Muscle layer of duodenum (tissue), 2 donors: ENCODE data around the gene TMTC2.

ENCODE experiments used
- H3K27ac ChIP-seq: one replicate; pipeline ENCODE4 v1.7.0; 2013; ENCODE audit warnings: mild to moderate bottlenecking, low read length
- H3K27me3 ChIP-seq: one replicate; pipeline ENCODE4 v1.7.0; 2013; ENCODE audit warnings: low read depth, mild to moderate bottlenecking, control low read depth, low read length
- H3K36me3 ChIP-seq, 2 donors: one replicate each; pipeline ENCODE4 v1.7.0; 2013; ENCODE audit warnings: low read length in 2 of 2, control low read depth in 1 of 2, mild to moderate bottlenecking in 1 of 2; ENCODE audit not compliant: insufficient read depth in 2 of 2, control insufficient read depth in 1 of 2
- H3K4me1 ChIP-seq, 2 donors: one replicate each; pipeline ENCODE4 v1.7.0; 2013; ENCODE audit warnings: low read length in 2 of 2, mild to moderate bottlenecking in 2 of 2, control low read depth in 1 of 2, moderate library complexity in 1 of 2; ENCODE audit not compliant: insufficient read depth in 2 of 2, control insufficient read depth in 1 of 2
- H3K4me3 ChIP-seq, 2 donors: one replicate each; pipeline ENCODE4 v1.7.0; 2013; ENCODE audit warnings: low read length in 2 of 2, low read depth in 1 of 2, mild to moderate bottlenecking in 1 of 2
- H3K9me3 ChIP-seq, 2 donors: one replicate each; pipeline ENCODE4 v1.7.0; 2013; ENCODE audit warnings: low read length in 2 of 2, control low read depth in 1 of 2, mild to moderate bottlenecking in 1 of 2; ENCODE audit not compliant: control insufficient read depth in 1 of 2
- donor health status: healthy.

TMTC2 gene

DNA sequence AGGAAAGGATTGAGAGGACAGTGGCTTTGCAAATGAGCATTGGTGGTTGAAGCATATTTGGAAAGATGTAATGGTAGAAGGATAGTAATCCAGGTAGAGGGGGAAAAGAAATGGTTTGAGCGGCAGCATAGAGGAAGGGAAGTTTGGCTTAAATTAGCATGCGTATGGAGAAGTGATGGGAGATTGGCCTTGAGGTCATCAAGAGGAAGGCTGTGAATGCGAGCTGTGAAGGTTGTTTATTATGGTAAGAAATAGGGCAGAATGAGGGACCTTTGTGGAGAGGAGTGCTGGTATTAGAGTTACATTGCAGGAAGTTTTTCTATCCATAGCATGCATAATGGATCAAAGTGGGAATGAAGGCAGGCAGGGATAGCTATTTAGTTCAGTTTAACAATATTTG is 162.1 kb downstream of the TMTC2 start:
- no peak overlapping the region for H3K4me3 ChIP-seq
- H3K27me3 ChIP-seq: no peaks in the 10 kb centered on the region
- H3K9me3 ChIP-seq: no peaks in the 10 kb centered on the region
- H3K27ac ChIP-seq: no peak overlapping the region
- H3K36me3 ChIP-seq: no peaks in the 10 kb centered on the region
- H3K4me1 ChIP-seq: no peaks in the 10 kb centered on the region

GRCh38 chr12:82852529-82852928 is 165.8 kb downstream of the TMTC2 start:
- no peaks in the 10 kb centered on the region for H3K4me1 ChIP-seq
- H3K27me3 ChIP-seq: no peaks in the 10 kb centered on the region
- peaks cover 0 to 2% of the 10 kb centered on the region in 2 donors for H3K36me3 ChIP-seq
- H3K9me3 ChIP-seq: no peaks in the 10 kb centered on the region
- H3K4me3 ChIP-seq: no peak overlapping the region
- H3K27ac ChIP-seq: no peak overlapping the region

- Histone ChIP-seq H3K27me3 (no peaks in the 10 kb centered on the region), H3K27ac (no peak overlapping the region), H3K4me3 (no peak overlapping the region), H3K9me3 (no peaks in the 10 kb centered on the region), H3K4me1 (no peaks in the 10 kb centered on the region), H3K36me3 (peaks cover 3% of the 10 kb centered on the region in 2 donors)
Measured at GRCh38 chr12:82855872-82856271, 169.2 kb downstream of the TMTC2 start.

DNA sequence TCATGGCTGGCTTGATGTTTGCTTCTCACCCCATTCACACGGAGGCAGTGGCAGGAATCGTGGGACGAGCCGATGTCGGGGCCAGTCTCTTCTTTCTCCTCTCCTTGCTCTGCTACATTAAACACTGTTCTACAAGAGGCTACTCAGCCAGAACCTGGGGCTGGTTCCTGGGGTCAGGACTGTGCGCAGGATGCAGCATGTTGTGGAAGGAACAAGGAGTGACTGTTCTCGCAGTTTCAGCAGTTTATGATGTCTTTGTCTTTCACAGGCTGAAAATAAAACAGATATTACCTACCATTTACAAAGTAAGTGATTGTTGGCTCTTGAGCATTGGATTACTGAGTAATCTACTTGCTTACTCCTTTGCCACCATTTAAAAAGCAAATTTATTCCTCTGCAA is 170.6 kb downstream of the TMTC2 start:
- Histone ChIP-seq H3K27ac (no peak overlapping the region), H3K36me3 (peaks cover 3% of the 10 kb centered on the region in 2 donors), H3K27me3 (no peaks in the 10 kb centered on the region), H3K4me3 (no peak overlapping the region), H3K4me1 (no peaks in the 10 kb centered on the region), H3K9me3 (no peaks in the 10 kb centered on the region)

DNA sequence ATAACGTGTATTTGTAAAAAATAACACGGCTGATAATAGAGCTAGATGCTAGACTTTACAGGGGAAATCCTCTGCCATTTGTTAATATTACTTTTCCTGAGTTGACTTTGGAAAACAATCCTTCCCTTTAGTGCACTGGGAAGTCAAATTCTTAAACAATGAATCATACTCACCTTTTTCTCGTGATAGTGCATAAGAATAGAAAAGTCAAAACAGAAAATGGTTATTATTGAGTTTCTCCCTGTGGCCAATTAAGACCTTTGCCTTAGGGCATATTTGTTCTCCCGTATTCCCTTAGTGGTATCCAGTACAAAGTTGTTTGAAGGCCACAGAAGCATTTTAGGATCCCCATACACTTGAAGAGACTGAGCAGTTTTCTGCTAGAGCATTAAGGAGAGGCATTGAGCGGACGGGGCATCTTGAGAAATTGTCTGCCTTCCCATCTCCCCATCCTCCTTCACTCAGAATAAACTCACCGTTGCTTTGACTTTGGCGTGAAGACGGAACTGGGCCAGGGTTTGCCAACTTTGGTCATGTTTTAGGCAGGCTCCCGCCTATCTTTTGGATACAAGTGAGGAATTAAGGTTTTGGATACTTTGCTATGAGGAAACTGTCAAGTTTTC is 171.3 kb downstream of the TMTC2 start:
- Histone ChIP-seq H3K9me3 (no peaks in the 10 kb centered on the region), H3K4me1 (no peaks in the 10 kb centered on the region), H3K36me3 (peaks cover 3% of the 10 kb centered on the region in 2 donors), H3K27ac (no peak overlapping the region), H3K27me3 (no peaks in the 10 kb centered on the region), H3K4me3 (no peak overlapping the region)

GRCh38 chr12:82858534-82858917 is 171.8 kb downstream of the TMTC2 start:
- Histone ChIP-seq H3K4me1 (no peaks in the 10 kb centered on the region), H3K9me3 (no peaks in the 10 kb centered on the region), H3K27ac (no peak overlapping the region), H3K27me3 (no peaks in the 10 kb centered on the region), H3K36me3 (peaks cover 3% of the 10 kb centered on the region in 2 donors), H3K4me3 (no peak overlapping the region)

GRCh38 chr12:82862069-82862841 is 175.5 kb downstream of the TMTC2 start:
- Histone ChIP-seq H3K9me3 (no peaks in the 10 kb centered on the region), H3K4me3 (no peak overlapping the region), H3K27ac (no peak overlapping the region), H3K4me1 (no peaks in the 10 kb centered on the region), H3K36me3 (peaks cover 3% of the 10 kb centered on the region in 2 donors), H3K27me3 (no peaks in the 10 kb centered on the region)

DNA sequence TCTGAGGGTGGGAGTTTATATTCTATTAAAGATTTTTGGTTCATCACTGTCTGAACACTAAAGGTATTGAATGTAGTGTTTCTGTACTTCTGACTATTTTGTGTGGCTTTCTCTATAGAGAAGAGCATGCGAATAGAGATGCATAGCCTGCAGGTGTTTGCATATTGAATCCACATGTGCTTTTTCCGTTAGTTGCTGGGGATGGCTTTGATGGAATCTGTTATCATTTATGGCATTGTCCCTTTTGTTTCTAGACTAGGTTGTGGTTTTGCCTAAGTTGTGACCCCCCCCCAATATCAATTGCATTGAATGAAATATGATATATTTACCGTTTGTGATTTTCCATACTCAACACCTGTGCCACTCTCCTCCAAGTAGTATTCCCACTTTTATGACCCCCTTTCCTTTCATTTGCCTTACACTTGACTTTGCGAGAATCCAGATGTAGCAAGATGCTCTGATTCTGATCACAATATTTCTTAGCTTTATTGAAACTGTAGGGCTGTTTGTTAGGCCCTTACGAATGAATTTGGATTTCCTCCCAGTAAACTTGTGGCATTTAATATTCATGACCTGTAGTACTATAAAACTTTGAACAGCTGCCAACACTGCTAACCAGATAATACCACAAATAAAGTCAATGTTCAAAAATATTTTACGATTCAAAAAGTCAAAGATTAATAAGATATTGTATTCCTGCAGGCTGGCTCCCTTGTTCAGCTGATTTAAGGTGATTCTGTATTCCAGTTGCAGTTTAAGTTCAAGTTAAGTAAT is 176.4 kb downstream of the TMTC2 start:
- no peaks in the 10 kb centered on the region for H3K4me1 ChIP-seq
- H3K4me3 ChIP-seq: no peak overlapping the region
- H3K27me3 ChIP-seq: no peaks in the 10 kb centered on the region
- H3K27ac ChIP-seq: no peak overlapping the region
- no peaks in the 10 kb centered on the region for H3K9me3 ChIP-seq
- H3K36me3 ChIP-seq: peaks cover 0 to 2% of the 10 kb centered on the region in 2 donors

- Histone ChIP-seq H3K9me3 (no peaks in the 10 kb centered on the region), H3K27ac (no peak overlapping the region), H3K4me1 (peaks cover 0 to 13% of the 10 kb centered on the region in 2 donors), H3K4me3 (no peak overlapping the region), H3K36me3 (no peaks in the 10 kb centered on the region), H3K27me3 (no peaks in the 10 kb centered on the region)
Measured at GRCh38 chr12:82866227-82866775, 179.6 kb downstream of the TMTC2 start.

- H3K27me3 ChIP-seq: no peaks in the 10 kb centered on the region
- no peaks in the 10 kb centered on the region for H3K36me3 ChIP-seq
- peaks cover 0 to 15% of the 10 kb centered on the region in 2 donors for H3K4me1 ChIP-seq
Measured at GRCh38 chr12:82866946-82867345, 180.2 kb downstream of the TMTC2 start.

More at GRCh38 chr12:82866946-82867345, 180.2 kb downstream of the TMTC2 start:
- Histone ChIP-seq H3K9me3 (no peaks in the 10 kb centered on the region), H3K4me3 (no peak overlapping the region), H3K27ac (no peak overlapping the region)
